Muscle layer of duodenum (tissue), 2 donors: ENCODE results near the gene ANO8.
"Not testable (repeated sequence)": the region's sequence is repeated elsewhere in the genome, so short reads cannot be mapped to it uniquely, and the experiment has no call there.

Experiments used
- H3K27ac ChIP-seq: one replicate; pipeline ENCODE4 v1.7.0; 2013; ENCODE audit warnings: mild to moderate bottlenecking, low read length
- H3K27me3 ChIP-seq: one replicate; pipeline ENCODE4 v1.7.0; 2013; ENCODE audit warnings: low read depth, mild to moderate bottlenecking, control low read depth, low read length
- H3K36me3 ChIP-seq, 2 donors: one replicate each; pipeline ENCODE4 v1.7.0; 2013; ENCODE audit warnings: low read length in 2 of 2, control low read depth in 1 of 2, mild to moderate bottlenecking in 1 of 2; ENCODE audit not compliant: insufficient read depth in 2 of 2, control insufficient read depth in 1 of 2
- H3K4me1 ChIP-seq, 2 donors: one replicate each; pipeline ENCODE4 v1.7.0; 2013; ENCODE audit warnings: low read length in 2 of 2, mild to moderate bottlenecking in 2 of 2, control low read depth in 1 of 2, moderate library complexity in 1 of 2; ENCODE audit not compliant: insufficient read depth in 2 of 2, control insufficient read depth in 1 of 2
- H3K4me3 ChIP-seq, 2 donors: one replicate each; pipeline ENCODE4 v1.7.0; 2013; ENCODE audit warnings: low read length in 2 of 2, low read depth in 1 of 2, mild to moderate bottlenecking in 1 of 2
- H3K9me3 ChIP-seq, 2 donors: one replicate each; pipeline ENCODE4 v1.7.0; 2013; ENCODE audit warnings: low read length in 2 of 2, control low read depth in 1 of 2, mild to moderate bottlenecking in 1 of 2; ENCODE audit not compliant: control insufficient read depth in 1 of 2
- donor health status: healthy.

The ANO8 gene, protein sequence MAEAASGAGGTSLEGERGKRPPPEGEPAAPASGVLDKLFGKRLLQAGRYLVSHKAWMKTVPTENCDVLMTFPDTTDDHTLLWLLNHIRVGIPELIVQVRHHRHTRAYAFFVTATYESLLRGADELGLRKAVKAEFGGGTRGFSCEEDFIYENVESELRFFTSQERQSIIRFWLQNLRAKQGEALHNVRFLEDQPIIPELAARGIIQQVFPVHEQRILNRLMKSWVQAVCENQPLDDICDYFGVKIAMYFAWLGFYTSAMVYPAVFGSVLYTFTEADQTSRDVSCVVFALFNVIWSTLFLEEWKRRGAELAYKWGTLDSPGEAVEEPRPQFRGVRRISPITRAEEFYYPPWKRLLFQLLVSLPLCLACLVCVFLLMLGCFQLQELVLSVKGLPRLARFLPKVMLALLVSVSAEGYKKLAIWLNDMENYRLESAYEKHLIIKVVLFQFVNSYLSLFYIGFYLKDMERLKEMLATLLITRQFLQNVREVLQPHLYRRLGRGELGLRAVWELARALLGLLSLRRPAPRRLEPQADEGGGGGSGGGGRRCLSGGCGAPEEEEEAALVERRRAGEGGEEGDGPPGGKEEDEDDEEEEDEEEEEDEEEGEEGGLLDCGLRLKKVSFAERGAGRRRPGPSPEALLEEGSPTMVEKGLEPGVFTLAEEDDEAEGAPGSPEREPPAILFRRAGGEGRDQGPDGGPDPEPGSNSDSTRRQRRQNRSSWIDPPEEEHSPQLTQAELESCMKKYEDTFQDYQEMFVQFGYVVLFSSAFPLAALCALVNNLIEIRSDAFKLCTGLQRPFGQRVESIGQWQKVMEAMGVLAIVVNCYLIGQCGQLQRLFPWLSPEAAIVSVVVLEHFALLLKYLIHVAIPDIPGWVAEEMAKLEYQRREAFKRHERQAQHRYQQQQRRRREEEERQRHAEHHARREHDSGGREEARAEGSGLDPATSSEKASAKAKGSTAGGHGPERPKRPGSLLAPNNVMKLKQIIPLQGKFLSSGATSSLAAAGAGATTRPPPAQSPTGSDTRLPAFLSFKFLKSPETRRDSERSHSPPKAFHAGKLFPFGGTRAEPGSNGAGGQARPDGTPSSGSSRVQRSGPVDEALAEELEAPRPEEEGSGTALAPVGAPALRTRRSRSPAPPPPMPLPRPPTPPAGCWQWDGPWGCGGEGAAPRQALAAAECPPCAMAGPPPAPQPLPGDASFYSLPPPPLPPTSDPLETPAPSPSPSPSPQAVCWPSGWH

DNA sequence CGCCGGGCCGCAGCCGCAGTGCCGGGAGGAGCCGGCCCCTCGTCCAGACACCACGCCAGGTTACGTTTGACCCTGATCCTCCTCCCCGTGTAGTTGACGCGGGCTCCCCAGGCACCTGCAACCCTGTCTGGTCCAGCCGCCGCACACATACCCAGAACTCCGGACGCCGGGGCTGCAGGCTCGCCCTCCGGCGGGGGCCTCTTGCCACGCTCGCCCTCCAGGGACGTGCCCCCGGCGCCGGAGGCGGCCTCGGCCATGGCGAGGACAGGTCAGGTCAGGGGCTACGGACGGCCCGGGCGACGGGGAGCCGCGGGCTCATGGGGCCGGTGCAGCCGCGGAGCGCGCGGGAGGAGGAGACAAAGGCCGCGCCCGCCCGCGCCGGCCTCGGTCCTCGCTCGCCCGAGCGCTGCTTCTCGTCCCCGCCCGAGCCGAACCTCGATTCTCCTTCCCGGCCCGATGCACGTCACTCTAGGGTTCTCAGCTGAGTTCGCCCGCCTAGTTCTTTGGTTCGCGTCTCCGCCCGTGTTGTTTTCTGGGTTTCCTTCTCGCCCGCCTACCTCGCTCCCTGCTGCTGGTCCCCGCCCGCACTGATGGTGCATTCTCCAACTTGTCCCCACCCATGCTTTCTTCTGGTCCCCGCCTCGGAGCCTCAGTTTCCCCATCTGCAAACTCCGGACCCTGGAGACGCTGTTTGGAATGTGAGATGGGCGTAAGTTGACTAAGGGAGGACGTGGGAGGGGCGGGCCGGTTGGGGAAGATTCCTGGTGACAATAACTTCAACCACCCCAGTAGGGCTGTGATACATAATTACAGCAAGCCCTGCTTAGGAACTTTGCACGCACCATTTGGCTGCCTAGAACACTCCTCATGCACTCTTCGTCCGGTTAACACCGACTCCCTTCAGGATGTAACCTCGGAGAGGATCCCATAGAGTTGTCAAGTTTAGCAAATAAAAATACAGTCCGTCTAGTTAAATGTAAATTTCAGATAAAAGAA lies at the start of gene ANO8:
TSS of gene ANO8 (minus strand) at position 442 of the 996 bp plus-strand sequence. CDS start at position 257, 185 bp downstream.
- Histone ChIP-seq H3K4me1 (peaks cover 4 to 27% of the 10 kb centered on the region in 2 donors), H3K9me3 (no peaks in the 10 kb centered on the region), H3K27ac (no peak within 1 kb of the TSS), H3K27me3 (peaks cover 11% of the 10 kb centered on the region), H3K4me3 (peak within 1 kb of the TSS; percentile 60 to 82), H3K36me3 (peaks cover 0 to 11% of the 10 kb centered on the region in 2 donors)

DNA sequence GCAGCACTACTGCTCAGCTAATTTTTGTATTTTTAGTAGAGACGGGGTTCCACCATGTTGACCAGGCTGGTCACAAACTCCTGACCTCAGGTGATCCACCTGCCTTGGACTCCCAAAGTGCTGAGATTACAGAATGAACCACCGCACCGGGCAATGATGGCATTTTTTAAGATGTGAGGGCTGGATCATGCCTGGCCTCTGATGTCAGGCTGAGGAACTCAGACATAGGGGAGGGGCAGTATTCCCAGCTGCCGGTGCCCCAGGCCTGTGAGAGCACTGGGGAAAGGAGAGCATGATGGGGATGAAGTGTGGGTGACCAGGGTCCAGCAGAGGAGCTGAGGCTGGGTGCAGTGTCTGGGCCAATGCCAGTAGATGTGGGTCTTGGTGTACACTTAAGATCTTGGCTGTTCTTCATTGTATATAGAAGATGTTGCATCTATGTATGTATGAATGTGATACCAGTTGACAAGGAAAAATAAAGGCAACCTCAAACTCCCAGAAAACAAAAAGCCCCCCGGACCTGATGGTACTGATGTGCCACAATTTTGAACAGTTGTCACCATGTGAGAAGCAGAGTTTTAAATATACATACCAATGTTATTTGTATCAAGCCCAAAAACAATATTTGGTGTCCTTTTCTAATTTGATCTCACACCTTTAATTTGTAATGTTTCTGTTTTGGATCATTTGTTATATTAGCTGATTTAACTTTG lies 45.9 kb upstream of the ANO8 start:
- Histone ChIP-seq H3K4me1 (peaks cover 0 to 5% of the 10 kb centered on the region in 2 donors), H3K36me3 (no peaks in the 10 kb centered on the region), H3K27me3 (no peaks in the 10 kb centered on the region), H3K4me3 (no peak overlapping the region), H3K9me3 (no peaks in the 10 kb centered on the region), H3K27ac (no peak overlapping the region)

DNA sequence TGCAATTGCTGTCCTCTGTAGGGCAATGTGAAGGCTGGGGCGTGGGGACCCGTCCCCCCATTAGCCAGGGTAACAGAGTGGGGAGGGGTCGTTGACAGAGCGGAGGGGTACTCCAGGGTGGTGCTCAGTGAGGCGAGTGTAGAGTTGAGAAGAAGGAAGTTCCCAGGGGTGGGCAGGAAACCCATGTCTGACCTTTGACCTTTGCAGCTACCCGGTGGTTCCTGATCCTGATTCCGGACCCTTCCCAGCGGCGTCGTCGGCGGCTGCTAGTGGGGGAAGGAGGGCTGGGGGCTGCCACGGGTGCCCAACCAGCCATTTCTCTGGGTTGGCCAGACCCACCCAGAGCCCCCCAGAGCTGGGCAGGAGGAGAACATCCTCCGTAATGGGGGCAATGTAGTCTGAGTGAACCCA lies 44.6 kb upstream of the ANO8 start:
- Histone ChIP-seq H3K36me3 (no peaks in the 10 kb centered on the region), H3K4me1 (peaks cover 0 to 5% of the 10 kb centered on the region in 2 donors), H3K27ac (no peak overlapping the region), H3K4me3 (no peak overlapping the region), H3K27me3 (no peaks in the 10 kb centered on the region), H3K9me3 (no peaks in the 10 kb centered on the region)

DNA sequence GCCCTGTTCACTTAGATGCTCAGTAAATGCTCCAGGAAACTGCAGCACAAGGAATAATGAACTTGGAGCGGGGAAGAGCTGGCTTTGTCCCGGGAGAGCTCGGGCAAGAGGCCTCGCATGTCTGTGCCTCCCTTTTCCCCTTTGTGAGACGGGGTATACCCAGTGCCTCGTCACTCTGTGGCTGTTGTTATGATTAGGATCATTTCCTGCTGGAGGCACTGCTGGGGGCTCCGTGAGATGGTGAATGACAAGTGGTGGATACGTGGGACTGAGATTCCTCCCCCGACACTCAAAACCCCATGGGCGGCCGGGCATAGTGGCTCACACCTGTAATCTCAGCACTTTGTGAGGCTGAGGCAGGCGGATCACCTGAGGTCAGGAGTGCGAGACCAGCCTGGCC lies 43.6 kb upstream of the ANO8 start:
- Histone ChIP-seq H3K36me3 (no peaks in the 10 kb centered on the region), H3K4me1 (peaks cover 0 to 5% of the 10 kb centered on the region in 2 donors), H3K9me3 (no peaks in the 10 kb centered on the region), H3K4me3 (no peak overlapping the region), H3K27ac (no peak overlapping the region), H3K27me3 (no peaks in the 10 kb centered on the region)

DNA sequence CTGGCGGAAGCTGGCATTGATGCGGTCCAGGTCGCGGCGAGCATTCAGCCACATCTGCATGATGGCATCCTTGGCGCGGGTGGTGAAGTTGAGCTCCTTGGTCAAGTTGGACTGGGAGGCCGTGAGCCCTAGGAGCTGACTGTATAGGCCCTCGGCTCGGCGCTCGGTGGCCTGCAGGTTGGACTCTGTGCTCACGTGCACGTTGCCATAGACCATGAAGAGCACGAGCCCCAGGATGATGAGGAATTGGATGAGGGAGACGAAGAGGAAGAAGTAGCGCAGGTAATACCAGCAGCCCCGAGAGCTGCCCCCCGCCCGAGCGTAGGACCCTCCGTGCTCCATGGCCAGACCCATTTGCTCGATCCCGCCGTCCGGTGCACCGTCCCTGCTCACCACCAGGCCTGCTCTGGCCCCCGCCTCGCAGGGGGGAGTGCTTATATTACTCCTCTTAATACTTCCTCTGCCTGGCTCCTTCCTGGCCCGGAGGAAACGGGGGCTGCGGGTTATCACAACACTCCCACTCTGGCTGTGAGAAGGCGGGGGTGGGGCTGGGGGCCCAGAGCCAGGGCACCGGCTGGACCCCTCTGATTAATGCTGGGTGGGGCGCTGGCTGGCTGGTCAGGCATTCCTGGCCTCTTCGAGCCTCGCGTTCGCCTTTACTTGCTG lies 42.4 kb upstream of the ANO8 start, which contains the start of gene PLVAP:
TSS of gene PLVAP (minus strand) at position 408 of the 666 bp plus-strand sequence. CDS start at position 354, 54 bp downstream.
- H3K9me3 ChIP-seq = no peaks in the 10 kb centered on the region
- no peaks in the 10 kb centered on the region for H3K27me3 ChIP-seq
- H3K27ac ChIP-seq = no peak within 1 kb of the TSS
- no peaks in the 10 kb centered on the region for H3K36me3 ChIP-seq
- peaks cover 0 to 5% of the 10 kb centered on the region in 2 donors for H3K4me1 ChIP-seq
- H3K4me3 ChIP-seq = peak within 1 kb of the TSS in 1 of 2 donors; percentile 6

DNA sequence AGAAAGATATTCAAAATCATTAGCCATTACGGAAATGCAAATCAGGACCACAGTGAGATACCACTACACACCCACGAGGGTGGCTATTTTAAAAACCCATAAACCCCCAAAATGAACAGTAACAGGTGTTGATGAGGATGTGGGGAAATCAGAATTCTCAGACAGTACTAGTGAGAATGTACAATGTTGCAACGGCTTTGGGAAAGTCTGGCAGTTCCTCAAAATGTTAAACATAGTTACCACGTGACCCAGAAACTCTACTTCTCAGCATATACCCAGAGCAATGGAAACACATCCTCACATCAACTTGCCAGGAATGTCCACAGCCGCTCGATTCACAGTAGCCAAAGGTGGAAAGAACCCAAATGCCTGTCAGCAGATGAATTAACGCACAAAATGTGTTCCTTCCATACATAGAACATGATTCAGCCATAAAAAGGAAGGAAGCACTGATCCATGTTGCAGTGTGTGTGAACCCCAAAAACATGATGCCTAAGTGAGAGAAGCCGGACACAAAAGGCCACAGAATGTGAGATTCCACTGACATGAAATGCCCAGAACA lies 35.5 kb upstream of the ANO8 start:
- no peaks in the 10 kb centered on the region for H3K9me3 ChIP-seq
- no peaks in the 10 kb centered on the region for H3K27me3 ChIP-seq
- no peaks in the 10 kb centered on the region for H3K4me1 ChIP-seq
- H3K36me3 ChIP-seq = no peaks in the 10 kb centered on the region
- H3K27ac ChIP-seq = no peak overlapping the region
- H3K4me3 ChIP-seq = no peak overlapping the region

DNA sequence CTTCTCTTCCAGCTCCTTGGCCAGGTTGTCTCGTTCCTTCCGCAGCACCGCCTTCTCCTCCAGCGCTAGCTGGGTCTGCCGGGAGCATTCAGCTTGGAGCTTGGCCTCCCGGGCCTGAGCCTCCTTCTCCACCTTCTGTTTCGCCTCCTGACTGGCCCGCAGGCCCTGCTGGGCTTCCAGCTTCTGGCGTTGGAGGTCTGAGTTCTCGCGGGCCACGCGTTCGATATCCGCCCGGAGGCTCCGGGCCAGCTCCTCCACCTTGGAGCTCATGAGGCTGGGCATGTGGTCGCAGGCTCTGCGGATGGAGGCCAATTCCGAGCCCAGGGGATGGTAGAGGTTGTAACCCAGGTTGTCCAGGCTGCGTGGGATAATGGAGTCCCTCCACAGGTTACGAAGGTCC lies 30.7 kb upstream of the ANO8 start:
- Histone ChIP-seq H3K27ac (no peak overlapping the region), H3K9me3 (no peaks in the 10 kb centered on the region)

DNA sequence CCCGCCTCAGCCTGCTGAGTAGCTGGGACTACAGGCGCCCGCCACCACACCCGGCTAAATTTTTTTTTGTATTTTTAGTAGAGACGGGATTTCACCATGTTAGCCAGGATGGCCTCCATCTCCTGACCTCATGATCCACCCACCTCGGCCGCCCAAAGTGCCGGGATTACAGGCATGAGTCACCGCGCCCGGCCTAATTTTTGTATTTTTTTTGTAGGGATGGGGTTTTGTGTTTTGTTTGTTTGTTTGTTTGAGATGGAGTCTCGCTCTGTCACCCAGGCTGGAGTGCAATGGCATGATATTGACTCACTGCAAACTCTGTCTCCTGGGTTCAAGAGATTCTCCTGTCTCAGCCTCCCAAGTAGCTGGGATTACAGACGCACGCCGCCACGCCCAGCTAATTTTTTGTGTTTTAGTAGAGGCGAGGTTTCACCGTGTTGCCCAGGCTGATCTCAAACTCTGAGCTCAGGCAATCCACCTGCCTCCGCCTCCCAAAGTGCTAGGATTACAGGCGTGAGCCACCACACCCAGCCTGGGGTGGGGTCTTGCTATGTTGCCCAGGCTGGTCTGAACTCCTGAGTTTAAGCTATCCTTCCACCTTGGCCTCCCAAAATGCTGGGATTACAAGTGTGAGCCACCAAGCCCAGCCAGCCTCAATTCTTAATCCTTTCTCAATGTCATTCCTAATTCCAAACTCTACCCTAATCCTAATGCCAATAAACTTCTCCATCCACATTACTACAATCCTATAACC lies 29.4 kb upstream of the ANO8 start:
- not testable (repeated sequence) for H3K36me3 ChIP-seq, H3K9me3 ChIP-seq, H3K4me3 ChIP-seq, H3K4me1 ChIP-seq, H3K27ac ChIP-seq, H3K27me3 ChIP-seq

More for the DNA sequence above, 30.7 kb upstream of the ANO8 start:
- no peaks in the 10 kb centered on the region for H3K4me1 ChIP-seq
- H3K27me3 ChIP-seq = no peaks in the 10 kb centered on the region
- H3K4me3 ChIP-seq = no peak overlapping the region
- H3K36me3 ChIP-seq = no peaks in the 10 kb centered on the region
